Esophagus (tissue), 2 donors: ENCODE data around the gene UBE2J2. TPM values are rescaled to one million over a fixed set of nuclear protein-coding genes. Genes with fewer than 3 reads are reported as not detected.

ENCODE experiments used
- H3K27ac ChIP-seq, 2 donors: one replicate each; pipeline ENCODE4 v1.5.1; 2013; ENCODE audit warnings: low read depth in 2 of 2, mild to moderate bottlenecking in 2 of 2, inconsistent platforms in 1 of 2, low read length in 1 of 2, moderate library complexity in 1 of 2
- H3K27me3 ChIP-seq, 2 donors: one replicate each; pipeline ENCODE4 v1.6.1; 2013; ENCODE audit warnings: low read length in 2 of 2, control low read depth in 1 of 2, mild to moderate bottlenecking in 1 of 2; ENCODE audit not compliant: insufficient read depth in 2 of 2, control insufficient read depth in 1 of 2
- H3K36me3 ChIP-seq, 2 donors: one replicate each; pipeline ENCODE4 v1.6.1; 2013; ENCODE audit warnings: low read length in 1 of 2; ENCODE audit not compliant: control insufficient read depth in 2 of 2, insufficient read depth in 2 of 2
- H3K4me1 ChIP-seq, 2 donors: one replicate each; pipeline ENCODE4 v1.6.1; 2013; ENCODE audit warnings: low read length in 1 of 2; ENCODE audit not compliant: control insufficient read depth in 2 of 2, insufficient read depth in 2 of 2
- H3K4me3 ChIP-seq, 2 donors: one replicate each; pipeline ENCODE4 v1.5.1; 2013; ENCODE audit warnings: low read length in 2 of 2, mild to moderate bottlenecking in 2 of 2, low read depth in 1 of 2, moderate library complexity in 1 of 2
- H3K9me3 ChIP-seq, 2 donors: one replicate each; pipeline ENCODE4 v1.6.1; 2013; ENCODE audit warnings: mild to moderate bottlenecking in 2 of 2, low read depth in 1 of 2, low read length in 1 of 2, moderate library complexity in 1 of 2; ENCODE audit not compliant: control insufficient read depth in 2 of 2, insufficient read depth in 1 of 2
- WGBS, 2 donors: extraction: QIAGEN DNeasy Blood & Tissue Kit; methylation state at CpG; one replicate each; pipeline ENCODE4 v1.1.7; 2013; 5-methylcytosine and 5-hydroxymethylcytosine counted together
- polyA plus RNA-seq, 2 donors: library from polyadenylated mRNA; stranded (reverse); fragments of 200-250 nt; gene quantifications; one replicate each; pipeline ENCODE4 v1.2.3, GENCODE V29; 2013
- donor health status: healthy with polysubstance abuse.
- donor health status: Bipolar disorder and iron deficiency.

UBE2J2 gene
- 10 to 100 TPM; 38.2 to 40.9 TPM for polyA plus RNA-seq

DNA sequence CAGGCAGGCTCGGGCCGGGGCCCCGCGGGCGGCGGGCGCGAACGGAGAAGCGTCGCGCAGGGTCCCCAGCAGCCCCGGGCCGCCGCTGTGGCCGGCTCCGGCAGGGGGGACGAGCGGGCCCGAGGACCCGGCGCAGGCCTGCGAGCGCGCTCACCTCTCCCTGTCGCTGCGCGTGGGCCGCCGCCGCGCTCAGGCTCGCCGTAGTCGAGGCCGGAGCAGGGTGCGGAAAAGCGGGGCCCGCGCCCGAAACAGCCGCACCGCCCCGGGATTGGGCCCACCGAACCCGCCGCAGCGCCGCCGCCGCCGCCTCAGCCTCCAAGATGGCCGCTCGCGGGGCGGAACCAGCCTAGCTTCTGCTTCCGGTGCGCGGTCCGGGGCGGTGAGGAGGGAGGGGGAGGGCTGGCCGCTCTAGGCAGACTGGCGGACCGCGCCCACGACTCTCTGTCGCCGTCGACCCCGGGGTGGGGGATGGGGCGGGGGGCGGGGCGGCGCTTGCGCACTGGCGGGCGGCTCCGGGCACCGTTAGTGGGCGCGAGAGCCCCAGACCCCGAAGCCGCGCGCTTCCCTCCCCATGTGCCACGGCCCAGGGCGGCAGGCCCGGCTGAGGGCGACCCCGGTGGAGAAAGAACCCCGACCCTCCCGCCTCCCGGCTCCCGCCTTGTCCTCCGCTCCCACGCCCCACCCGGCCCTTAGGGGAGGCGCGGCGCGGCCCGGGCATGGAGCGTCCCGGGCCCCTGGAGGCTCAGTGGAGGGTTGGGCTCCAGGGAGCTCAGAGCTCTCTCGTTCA is at the start of gene UBE2J2:
Gene UBE2J2, minus strand, starts transcription at position 343 of the 787 bp plus-strand sequence. CDS start 5,862 bp downstream, outside the sequence.
- peaks cover 13 to 29% of the 10 kb centered on the region in 2 donors for H3K4me1 ChIP-seq
- peak within 1 kb of the TSS; percentile 83 to 90 for H3K4me3 ChIP-seq
- H3K27ac ChIP-seq = peak within 1 kb of the TSS; percentile 85 to 87
- WGBS, 2 donors = 0 to 1% methylated on average over 73 to 105 of the region's 105 CpGs
- H3K9me3 ChIP-seq = no peaks in the 10 kb centered on the region
- peaks cover 0 to 6% of the 10 kb centered on the region in 2 donors for H3K36me3 ChIP-seq
- H3K27me3 ChIP-seq = no peaks in the 10 kb centered on the region

GRCh38 chr1:1322952-1323351 is 49.3 kb upstream of the UBE2J2 start:
- WGBS, 2 donors = 84 to 86% methylated on average over 10 of the region's 10 CpGs
- no peaks in the 10 kb centered on the region for H3K9me3 ChIP-seq
- peaks cover 8 to 21% of the 10 kb centered on the region in 2 donors for H3K4me1 ChIP-seq
- no peak overlapping the region for H3K4me3 ChIP-seq
- no peaks in the 10 kb centered on the region for H3K27me3 ChIP-seq
- no peak overlapping the region for H3K27ac ChIP-seq
- H3K36me3 ChIP-seq = peaks cover 5 to 30% of the 10 kb centered on the region in 2 donors

- Histone ChIP-seq H3K9me3 (no peaks in the 10 kb centered on the region), H3K4me3 (no peak overlapping the region), H3K27ac (no peak overlapping the region), H3K36me3 (peaks cover 5 to 26% of the 10 kb centered on the region in 2 donors), H3K27me3 (no peaks in the 10 kb centered on the region), H3K4me1 (peaks cover 8 to 21% of the 10 kb centered on the region in 2 donors)
- WGBS, 2 donors = 71 to 78% methylated on average over 7 to 13 of the region's 14 CpGs
These were observed 48.8 kb upstream of the UBE2J2 start for GRCh38 chr1:1322418-1322817.

DNA sequence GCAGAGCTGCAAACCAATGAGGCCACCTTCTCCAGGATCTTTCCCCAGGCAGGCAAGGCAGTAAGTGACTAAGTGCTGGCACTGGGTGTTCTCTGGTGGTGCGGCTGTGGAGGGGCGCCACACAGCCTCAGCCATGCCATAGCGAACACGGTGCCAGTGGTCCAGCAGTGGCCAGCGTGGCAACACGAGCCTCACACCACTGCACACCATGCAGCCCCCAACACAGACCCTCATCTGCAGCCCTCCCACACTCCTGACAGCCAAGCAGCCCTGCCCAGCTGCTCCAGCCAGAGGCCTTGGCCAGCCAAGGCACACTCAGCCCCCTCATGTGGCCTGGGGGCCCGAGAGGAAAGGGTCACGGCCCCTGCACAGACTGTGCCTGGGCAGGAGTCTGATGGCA is 47.8 kb upstream of the UBE2J2 start:
- Histone ChIP-seq H3K4me1 (peaks cover 8 to 21% of the 10 kb centered on the region in 2 donors), H3K4me3 (no peak overlapping the region), H3K27ac (no peak overlapping the region)

GRCh38 chr1:1320666-1321448 is 47.2 kb upstream of the UBE2J2 start:
- no peaks in the 10 kb centered on the region for H3K9me3 ChIP-seq
- H3K4me3 ChIP-seq = no peak overlapping the region
- no peaks in the 10 kb centered on the region for H3K27me3 ChIP-seq
- H3K4me1 ChIP-seq = peaks cover 7 to 21% of the 10 kb centered on the region in 2 donors
- H3K27ac ChIP-seq = no peak overlapping the region
- peaks cover 2 to 17% of the 10 kb centered on the region in 2 donors for H3K36me3 ChIP-seq
- 78 to 81% methylated on average over 22 to 23 of the region's 23 CpGs for WGBS, 2 donors

More for the DNA sequence above, 47.8 kb upstream of the UBE2J2 start:
- no peaks in the 10 kb centered on the region for H3K27me3 ChIP-seq
- peaks cover 2 to 17% of the 10 kb centered on the region in 2 donors for H3K36me3 ChIP-seq
- 86 to 88% methylated on average over 8 of the region's 8 CpGs for WGBS, 2 donors
- no peaks in the 10 kb centered on the region for H3K9me3 ChIP-seq

GRCh38 chr1:1319646-1319941 is 45.9 kb upstream of the UBE2J2 start:
- peak overlapping the region in 1 of 2 donors; percentile 16 for H3K27ac ChIP-seq
- H3K4me1 ChIP-seq = peaks cover 2 to 17% of the 10 kb centered on the region in 2 donors
- H3K4me3 ChIP-seq = no peak overlapping the region
- WGBS, 2 donors = 89 to 90% methylated on average over 13 of the region's 13 CpGs
- H3K9me3 ChIP-seq = no peaks in the 10 kb centered on the region
- peaks cover 2 to 25% of the 10 kb centered on the region in 2 donors for H3K36me3 ChIP-seq
- no peaks in the 10 kb centered on the region for H3K27me3 ChIP-seq

GRCh38 chr1:1318777-1319645 is 45.4 kb upstream of the UBE2J2 start:
- Histone ChIP-seq H3K27me3 (no peaks in the 10 kb centered on the region), H3K36me3 (peaks cover 2 to 31% of the 10 kb centered on the region in 2 donors), H3K9me3 (no peaks in the 10 kb centered on the region), H3K4me1 (peaks cover 0 to 17% of the 10 kb centered on the region in 2 donors), H3K27ac (peak overlapping the region; percentile 43 to 58), H3K4me3 (no peak overlapping the region)
- WGBS, 2 donors = 85 to 88% methylated on average over 36 of the region's 36 CpGs

DNA sequence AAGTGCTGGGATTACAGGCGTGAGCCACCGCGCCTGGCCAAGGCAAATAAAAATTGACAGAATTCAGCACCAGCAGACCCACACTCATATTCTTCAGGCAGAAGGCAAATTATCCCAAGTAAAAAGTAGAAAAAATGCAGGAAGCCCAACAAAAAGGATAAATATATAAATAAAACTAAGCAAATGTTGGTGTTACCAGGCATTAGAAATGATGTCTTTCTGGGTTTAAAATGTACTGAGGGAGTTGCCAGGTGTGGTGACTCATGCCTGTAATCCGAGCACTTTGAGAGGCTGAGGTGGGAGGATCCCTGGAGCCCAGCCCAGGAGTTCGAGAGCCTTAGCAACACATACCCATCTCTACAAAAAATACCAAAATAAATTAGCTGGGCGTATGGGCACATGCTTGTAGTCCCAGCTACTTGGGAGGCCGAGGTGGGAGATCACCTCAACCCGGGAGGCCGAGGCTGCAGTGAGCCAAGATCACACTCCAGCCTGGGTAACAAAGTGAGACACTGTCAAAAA is 44.5 kb upstream of the UBE2J2 start:
- WGBS, 2 donors = 41 to 49% methylated on average over 9 of the region's 9 CpGs
- Histone ChIP-seq H3K4me3 (no peak overlapping the region), H3K27ac (peak overlapping the region; percentile 64 to 75), H3K36me3 (peaks cover 2 to 39% of the 10 kb centered on the region in 2 donors), H3K27me3 (no peaks in the 10 kb centered on the region), H3K9me3 (no peaks in the 10 kb centered on the region), H3K4me1 (peaks cover 0 to 13% of the 10 kb centered on the region in 2 donors)

DNA sequence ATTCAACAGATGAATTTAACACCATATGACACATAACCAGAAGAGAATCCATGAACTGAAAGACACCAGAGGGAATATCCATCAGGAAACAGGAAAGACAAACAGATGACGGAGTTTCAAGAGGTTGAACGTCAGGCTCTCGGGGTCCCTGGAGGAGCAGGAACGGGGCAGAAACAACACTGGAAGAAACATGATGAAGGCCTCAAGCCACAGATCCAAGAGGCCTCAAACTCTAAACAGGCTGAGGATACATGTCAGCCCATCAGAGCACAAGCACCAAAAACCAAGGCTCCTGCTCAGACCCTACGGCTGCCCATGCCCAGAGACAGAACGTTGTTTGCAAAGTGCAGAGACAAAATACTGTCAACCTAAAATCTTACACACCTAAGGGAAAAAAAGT is 43.8 kb upstream of the UBE2J2 start:
- whole genome bisulfite sequencing, 2 donors = 81 to 84% methylated on average over 6 of the region's 6 CpGs
- Histone ChIP-seq H3K9me3 (no peaks in the 10 kb centered on the region), H3K27ac (peak overlapping the region in 1 of 2 donors; percentile 75), H3K36me3 (peaks cover 2 to 47% of the 10 kb centered on the region in 2 donors), H3K27me3 (no peaks in the 10 kb centered on the region), H3K4me3 (no peak overlapping the region), H3K4me1 (peaks cover 0 to 8% of the 10 kb centered on the region in 2 donors)
